Measurements from ENCODE around the gene CHST10.

Gene CHST10

GRCh38 chr2:100405403-100406119 lies 11.9 kb downstream of the CHST10 start (continued):
- TF ChIP-seq TSHZ1 (tag by site-specific recombination; IDR thresholded peaks at IDR 0.05; ENCODE audit: borderline replicate concordance) (no peak), ZNF121 (tag by site-specific recombination; IDR thresholded peaks at IDR 0.05) (no peak), ZNF169 (tag by site-specific recombination; IDR thresholded peaks at IDR 0.05) (no peak), ZNF146 (tag by site-specific recombination; IDR thresholded peaks at IDR 0.05) (no peak), ZNF529 (tag by site-specific recombination; IDR thresholded peaks at IDR 0.05; ENCODE audit: insufficient replicate concordance) (no peak), ZSCAN18 (tag by site-specific recombination; IDR thresholded peaks at IDR 0.05) (no peak)

GRCh38 chr2:100404411-100404810 lies 13.1 kb downstream of the CHST10 start:
- ChIA-PET POLR2A (no interaction called here), CTCF (no interaction called here)
- peaks cover 0 to 63% of the 10 kb centered on the region in 2 experiments; a peak in 2 of 3 replicates for H3K36me3 ChIP-seq (ENCODE audit: control insufficient read depth in 2 of 2, insufficient read depth in 1 of 2, low read length in 2 of 2)
- H3K4me1 ChIP-seq (ENCODE audit: control insufficient read depth, insufficient read depth, low read length): no peaks in the 10 kb centered on the region
- TF ChIP-seq ZNF692 (tag by site-specific recombination; IDR thresholded peaks at IDR 0.05): no peak
- TF ChIP-seq PATZ1 (tag by site-specific recombination; IDR thresholded peaks at IDR 0.05): no peak
- no peak for TF ChIP-seq KLF16 (tag by site-specific recombination; IDR thresholded peaks at IDR 0.05)
- no peak for TF ChIP-seq ZNF623 (tag by site-specific recombination; IDR thresholded peaks at IDR 0.05)
- TF ChIP-seq ZNF24 (tag by site-specific recombination; IDR thresholded peaks at IDR 0.05): no peak
- TF ChIP-seq ZNF266 (tag by site-specific recombination; IDR thresholded peaks at IDR 0.05; ENCODE audit: low read depth): no peak
- TF ChIP-seq ZIC2 (tag by site-specific recombination; IDR thresholded peaks at IDR 0.05): no peak
- TF ChIP-seq ZNF2 (tag by site-specific recombination; IDR thresholded peaks at IDR 0.05): no peak
- TF ChIP-seq ZNF280D (tag by site-specific recombination; IDR thresholded peaks at IDR 0.05): no peak
- H3K27ac ChIP-seq (ENCODE audit: extremely low read depth, low read depth, low read length): no peak overlapping the region
- no peak overlapping the region for H3K4me3 ChIP-seq (ENCODE audit: low read depth, low read length)
- H3K9me3 ChIP-seq (ENCODE audit: control insufficient read depth, insufficient read depth, low read depth, low read length): no peaks in the 10 kb centered on the region
